ENCODE measurements around the gene PCCA. TPM values are rescaled to one million over a fixed set of nuclear protein-coding genes. Genes with fewer than 3 reads are reported as not detected.

The PCCA gene
- total and polyA plus RNA-seq, 2 of the 13 experiments (the other 11 are each of a cell fraction or from before 2014, with no cell fraction given), result 15.0 to 32.2 TPM

GRCh38 chr13:100447831-100448230 is 358.9 kb downstream of the PCCA start:
- DNase-seq (ENCODE audit: low spot score) (no peak), FAIRE-seq (no peak), ATAC-seq (no peak)
- Histone ChIP-seq H3K4me3 (replicated peaks in 1 of 3; ENCODE audit: insufficient read depth in 1 of 3, low read depth in 2 of 3, low read length in 3 of 3) (no peak overlapping the region), H3K9ac (ENCODE audit: insufficient read depth, low read depth, low read length) (no peak overlapping the region), H3K4me1 (ENCODE audit: insufficient read depth, low read length) (no peaks in the 10 kb centered on the region), H3K27ac (ENCODE audit: extremely low read length, insufficient read depth, low read length) (no peak overlapping the region), H3K36me3 (replicated peaks in 1 of 2; ENCODE audit: control insufficient read depth in 1 of 2, insufficient read depth in 2 of 2, low read length in 2 of 2) (peaks cover 0 to 7% of the 10 kb centered on the region in 2 experiments; a peak in 1 of 5 replicates), H2AFZ (ENCODE audit: low read length) (no peak overlapping the region), H3K9me3 (ENCODE audit: low read length) (no peaks in the 10 kb centered on the region), H3K4me2 (ENCODE audit: low read depth, low read length) (no peak overlapping the region), H4K20me1 (ENCODE audit: insufficient read depth, low read length) (no peaks in the 10 kb centered on the region), H3K27me3 (ENCODE audit: control insufficient read depth in 1 of 2, insufficient read depth in 2 of 2, low read length in 2 of 2) (no peaks in the 10 kb centered on the region; a peak in 1 of 5 replicates), H3K79me2 (ENCODE audit: insufficient read depth, low read length) (no peaks in the 10 kb centered on the region)
- TF ChIP-seq RBM22 (optimal IDR thresholded peaks at IDR 0.05; ENCODE audit: low read length) (no peak), SCMH1 (CRISPR knock-in tag; IDR thresholded peaks at IDR 0.05; ENCODE audit: borderline replicate concordance) (no peak), ZNF337 (CRISPR knock-in tag; IDR thresholded peaks at IDR 0.05; ENCODE audit: borderline replicate concordance, low read depth) (no peak), GATAD1 (CRISPR knock-in tag; IDR thresholded peaks at IDR 0.05) (no peak), DR1 (CRISPR knock-in tag; IDR thresholded peaks at IDR 0.05) (no peak), ZNF230 (CRISPR knock-in tag; IDR thresholded peaks at IDR 0.05) (no peak), ZNF496 (CRISPR knock-in tag; IDR thresholded peaks at IDR 0.05; ENCODE audit: insufficient replicate concordance) (no peak), LRRFIP1 (CRISPR knock-in tag; conservative IDR thresholded peaks at IDR 0.05) (no peak), ZMYM3 (CRISPR knock-in tag; IDR thresholded peaks at IDR 0.05) (no peak), ZNF572 (CRISPR knock-in tag; IDR thresholded peaks at IDR 0.05) (no peak), CREB1 (IDR thresholded peaks at IDR 0.05) (no peak), CREB1 (CRISPR knock-in tag; IDR thresholded peaks at IDR 0.05) (no peak), SYNCRIP (IDR thresholded peaks at IDR 0.05; ENCODE audit: insufficient read depth, low read depth, low read length) (no peak), ZNF484 (CRISPR knock-in tag; IDR thresholded peaks at IDR 0.05; ENCODE audit: borderline replicate concordance, low read depth) (no peak), AKAP8 (CRISPR knock-in tag; IDR thresholded peaks at IDR 0.05) (no peak), ZSCAN30 (CRISPR knock-in tag; IDR thresholded peaks at IDR 0.05) (no peak), HOXD1 (CRISPR knock-in tag; IDR thresholded peaks at IDR 0.05) (no peak)
- in situ Hi-C loops (cut with HindIII; ENCODE audit: extremely low pct_ligation_motif_present, low pct_unique_long_range_greater_than_20kb), result no loop called here
- 92% methylated on average over 5 of the region's 5 CpGs for WGBS (ENCODE audit: low lambda C conversion rate)
- intact Hi-C loops (cut with micrococcal nuclease; ENCODE audit: unreplicated experiment), result no loop called here
- no TSS peak for BruUV-seq (replicated peaks)
- ChIA-PET CTCF (ENCODE audit: low intra/inter-chr PET ratio, low total read pairs) (no interaction called here), POLR2A (no interaction called here)
